Measurements from ENCODE around the gene IL31RA.

IL31RA gene

DNA sequence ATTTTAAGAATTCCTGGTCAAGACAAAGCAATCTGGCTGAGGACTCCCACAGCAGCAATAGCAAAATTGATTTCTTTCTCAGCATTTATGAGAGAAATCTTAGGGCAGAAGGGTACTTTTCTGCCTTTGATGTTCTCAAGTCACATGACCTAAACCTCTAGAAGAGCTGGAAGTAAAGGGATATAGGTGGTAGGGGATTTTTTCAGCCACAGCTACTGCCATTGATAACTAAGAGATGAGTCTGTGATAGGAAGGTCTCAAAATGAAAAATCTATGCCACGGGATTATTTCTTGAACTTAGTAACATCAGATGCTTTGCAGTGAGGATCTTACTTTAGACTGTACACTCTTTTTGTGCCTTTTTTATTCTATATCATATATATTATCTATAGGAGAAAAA lies 108.1 kb downstream of the IL31RA start:
- H3K79me2 ChIP-seq (ENCODE audit: insufficient read depth, low read length), result no peaks in the 10 kb centered on the region
- TF ChIP-seq EZH2phosphoT487 (conservative IDR thresholded peaks at IDR 0.05; ENCODE audit: low read length), result no peak
- TF ChIP-seq, protein P1, sequence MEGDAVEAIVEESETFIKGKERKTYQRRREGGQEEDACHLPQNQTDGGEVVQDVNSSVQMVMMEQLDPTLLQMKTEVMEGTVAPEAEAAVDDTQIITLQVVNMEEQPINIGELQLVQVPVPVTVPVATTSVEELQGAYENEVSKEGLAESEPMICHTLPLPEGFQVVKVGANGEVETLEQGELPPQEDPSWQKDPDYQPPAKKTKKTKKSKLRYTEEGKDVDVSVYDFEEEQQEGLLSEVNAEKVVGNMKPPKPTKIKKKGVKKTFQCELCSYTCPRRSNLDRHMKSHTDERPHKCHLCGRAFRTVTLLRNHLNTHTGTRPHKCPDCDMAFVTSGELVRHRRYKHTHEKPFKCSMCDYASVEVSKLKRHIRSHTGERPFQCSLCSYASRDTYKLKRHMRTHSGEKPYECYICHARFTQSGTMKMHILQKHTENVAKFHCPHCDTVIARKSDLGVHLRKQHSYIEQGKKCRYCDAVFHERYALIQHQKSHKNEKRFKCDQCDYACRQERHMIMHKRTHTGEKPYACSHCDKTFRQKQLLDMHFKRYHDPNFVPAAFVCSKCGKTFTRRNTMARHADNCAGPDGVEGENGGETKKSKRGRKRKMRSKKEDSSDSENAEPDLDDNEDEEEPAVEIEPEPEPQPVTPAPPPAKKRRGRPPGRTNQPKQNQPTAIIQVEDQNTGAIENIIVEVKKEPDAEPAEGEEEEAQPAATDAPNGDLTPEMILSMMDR (IDR thresholded peaks at IDR 0.05; ENCODE audit: insufficient read depth, low read length, poor library complexity, severe bottlenecking), result no peak
- no peak overlapping the region for H2AFZ ChIP-seq (ENCODE audit: low read depth, low read length, severe bottlenecking)
- H3K9ac ChIP-seq (ENCODE audit: low read length), result no peak overlapping the region
- H3K9me3 ChIP-seq (ENCODE audit: insufficient read depth, low read length), result no peaks in the 10 kb centered on the region
- no peak overlapping the region for H3K4me2 ChIP-seq (ENCODE audit: low read depth, low read length, poor library complexity, severe bottlenecking)
- H4K20me1 ChIP-seq (ENCODE audit: low read depth, low read length), result no peaks in the 10 kb centered on the region
- H3K27me3 ChIP-seq (ENCODE audit: low read length), result no peaks in the 10 kb centered on the region
- no peak overlapping the region for H3K4me3 ChIP-seq (ENCODE audit: insufficient read depth, low read length, poor library complexity, severe bottlenecking)
- H3F3A ChIP-seq (ENCODE audit: insufficient read depth), result no peaks in the 10 kb centered on the region
- H3K36me3 ChIP-seq (ENCODE audit: low read length), result peaks cover 2% of the 10 kb centered on the region; the same call in 1 of the 2 replicates
- H3K27ac ChIP-seq (ENCODE audit: low read depth, low read length), result no peak overlapping the region
- H3K9me2 ChIP-seq (replicated peaks; ENCODE audit: insufficient read depth, low read length), result no peaks in the 10 kb centered on the region

DNA sequence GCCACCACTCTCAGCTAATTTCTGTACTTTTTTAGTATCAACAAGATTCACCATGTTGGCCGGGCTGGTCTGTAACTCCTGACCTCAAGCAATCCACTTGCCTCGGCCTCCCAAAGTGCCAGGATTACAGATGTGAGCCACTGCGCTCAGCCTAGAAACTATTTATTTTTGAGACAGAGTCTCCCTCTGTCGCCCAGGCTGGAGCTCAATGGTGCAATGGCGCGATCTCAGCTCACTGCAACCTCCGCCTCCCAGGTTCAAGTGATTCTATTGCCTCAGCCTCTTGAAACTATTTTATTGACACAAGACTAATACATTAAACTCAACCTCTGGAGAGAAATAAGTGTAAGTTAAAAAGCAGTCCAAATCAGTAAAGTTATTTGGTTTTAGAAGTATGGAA lies 109.6 kb downstream of the IL31RA start:
- no peaks in the 10 kb centered on the region for H3K27me3 ChIP-seq (ENCODE audit: low read length)
- H3K27ac ChIP-seq (ENCODE audit: low read depth, low read length), result no peak overlapping the region
- no peaks in the 10 kb centered on the region for H3K79me2 ChIP-seq (ENCODE audit: insufficient read depth, low read length)
- H3K9me3 ChIP-seq (ENCODE audit: insufficient read depth, low read length), result no peaks in the 10 kb centered on the region
- no peak overlapping the region for H2AFZ ChIP-seq (ENCODE audit: low read depth, low read length, severe bottlenecking)
- H3K4me3 ChIP-seq (ENCODE audit: insufficient read depth, low read length, poor library complexity, severe bottlenecking), result no peak overlapping the region
- H3K36me3 ChIP-seq (ENCODE audit: low read length), result peaks cover 2% of the 10 kb centered on the region; the same call in 1 of the 2 replicates
- no peak overlapping the region for H3K4me2 ChIP-seq (ENCODE audit: low read depth, low read length, poor library complexity, severe bottlenecking)
- no peaks in the 10 kb centered on the region for H4K20me1 ChIP-seq (ENCODE audit: low read depth, low read length)
- no peaks in the 10 kb centered on the region for H3K9me2 ChIP-seq (replicated peaks; ENCODE audit: insufficient read depth, low read length)
- no peak overlapping the region for H3K9ac ChIP-seq (ENCODE audit: low read length)
- TF ChIP-seq EZH2phosphoT487 (conservative IDR thresholded peaks at IDR 0.05; ENCODE audit: low read length), result no peak
- TF ChIP-seq, protein P1 (IDR thresholded peaks at IDR 0.05; ENCODE audit: insufficient read depth, low read length, poor library complexity, severe bottlenecking), result no peak
- H3F3A ChIP-seq (ENCODE audit: insufficient read depth), result no peaks in the 10 kb centered on the region

DNA sequence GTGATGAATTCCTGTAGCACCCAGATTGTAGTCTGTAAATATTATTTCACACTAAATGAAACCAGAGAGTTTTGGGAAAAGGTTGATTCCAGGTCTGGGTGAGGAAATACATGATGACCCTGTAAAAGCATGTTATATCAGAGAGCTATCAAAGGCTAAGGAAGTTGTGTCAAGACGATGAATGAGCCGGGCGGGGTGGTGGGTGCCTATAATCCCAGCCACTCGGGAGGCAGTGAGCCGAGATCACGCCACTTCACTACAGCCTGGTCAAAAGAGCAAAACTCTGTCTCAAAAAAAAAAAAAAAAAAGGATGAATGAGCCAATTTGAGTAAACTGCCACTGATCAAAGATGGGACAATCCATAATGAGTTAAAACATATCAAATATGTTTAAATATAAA lies 114.4 kb downstream of the IL31RA start:
- Histone ChIP-seq H3K9me2 (replicated peaks; ENCODE audit: insufficient read depth, low read length) (no peaks in the 10 kb centered on the region), H3K4me2 (ENCODE audit: low read depth, low read length, poor library complexity, severe bottlenecking) (no peak overlapping the region), H3K27me3 (ENCODE audit: low read length) (no peaks in the 10 kb centered on the region), H2AFZ (ENCODE audit: low read depth, low read length, severe bottlenecking) (no peak overlapping the region), H4K20me1 (ENCODE audit: low read depth, low read length) (no peaks in the 10 kb centered on the region), H3K9me3 (ENCODE audit: insufficient read depth, low read length) (no peaks in the 10 kb centered on the region), H3K27ac (ENCODE audit: low read depth, low read length) (no peak overlapping the region), H3K4me3 (ENCODE audit: insufficient read depth, low read length, poor library complexity, severe bottlenecking) (no peak overlapping the region), H3K9ac (ENCODE audit: low read length) (no peak overlapping the region), H3K79me2 (ENCODE audit: insufficient read depth, low read length) (no peaks in the 10 kb centered on the region), H3F3A (ENCODE audit: insufficient read depth) (no peaks in the 10 kb centered on the region), H3K36me3 (ENCODE audit: low read length) (peaks cover 2% of the 10 kb centered on the region; the same call in 1 of the 2 replicates)
- TF ChIP-seq, protein P1 (IDR thresholded peaks at IDR 0.05; ENCODE audit: insufficient read depth, low read length, poor library complexity, severe bottlenecking), result no peak
- no peak for TF ChIP-seq EZH2phosphoT487 (conservative IDR thresholded peaks at IDR 0.05; ENCODE audit: low read length)

Measured in SU-DHL-6 (cell line).